ENCODE results near the gene PLD5.

GRCh38 chr1:242398351-242398750 lies 126.1 kb downstream of the PLD5 start:
- TF ChIP-seq EZH2phosphoT487 (IDR thresholded peaks at IDR 0.05; ENCODE audit: borderline replicate concordance, low read depth) (no peak), REST (IDR thresholded peaks at IDR 0.05; ENCODE audit: low read depth, low read length) (no peak), RAD21 (IDR thresholded peaks at IDR 0.05; ENCODE audit: low read length) (no peak), CTCF (IDR thresholded peaks at IDR 0.05) (no peak), MXI1 (IDR thresholded peaks at IDR 0.05; ENCODE audit: low read depth, low read length) (no peak), POLR2AphosphoS5 (IDR thresholded peaks at IDR 0.05; ENCODE audit: low read depth, low read length) (no peak), TEAD4 (IDR thresholded peaks at IDR 0.05; ENCODE audit: borderline replicate concordance, insufficient read depth) (no peak), TCF12 (IDR thresholded peaks at IDR 0.05) (no peak), RXRA (IDR thresholded peaks at IDR 0.05; ENCODE audit: borderline replicate concordance, low read depth) (no peak), MAX (IDR thresholded peaks at IDR 0.05; ENCODE audit: low read depth) (no peak)
